Stimulated activated naive CD4-positive, alpha-beta T cell treated with Interleukin-2 at 50 U/mL for 16 hours (primary cell): ENCODE results near the gene RIMKLB.
"Not testable (repeated sequence)": the region's sequence is repeated elsewhere in the genome, so short reads cannot be mapped to it uniquely, and the experiment has no call there.

Experiments used
- DNase-seq: peaks from one replicate; lab custom pipeline; 2025; lab: John Stamatoyannopoulos, UW

RIMKLB gene

DNA sequence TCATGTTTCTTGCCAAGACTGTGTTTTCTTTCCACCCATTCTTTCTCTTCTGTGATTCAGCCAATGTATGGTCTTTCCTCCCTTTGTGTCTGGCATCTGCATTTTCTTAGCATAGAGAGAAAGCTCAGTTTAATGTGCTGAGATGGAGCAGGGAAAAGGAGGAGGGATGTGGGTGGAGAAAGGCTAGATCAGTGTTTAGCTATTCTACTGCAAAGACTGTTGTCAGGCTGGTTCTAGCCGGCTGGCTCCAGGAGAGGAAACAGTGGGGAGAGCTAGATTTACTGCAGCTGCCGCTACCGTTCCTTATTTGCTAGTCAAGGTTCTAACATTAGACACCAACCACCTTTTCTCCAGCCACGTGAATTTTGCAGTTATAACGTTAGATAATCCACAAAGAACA, 5.2 kb upstream of the RIMKLB start:
- DNase-seq, result no peak

- DNase-seq, result no peak
These were observed 2.7 kb upstream of the RIMKLB start for GRCh38 chr12:8695116-8695515.

DNA sequence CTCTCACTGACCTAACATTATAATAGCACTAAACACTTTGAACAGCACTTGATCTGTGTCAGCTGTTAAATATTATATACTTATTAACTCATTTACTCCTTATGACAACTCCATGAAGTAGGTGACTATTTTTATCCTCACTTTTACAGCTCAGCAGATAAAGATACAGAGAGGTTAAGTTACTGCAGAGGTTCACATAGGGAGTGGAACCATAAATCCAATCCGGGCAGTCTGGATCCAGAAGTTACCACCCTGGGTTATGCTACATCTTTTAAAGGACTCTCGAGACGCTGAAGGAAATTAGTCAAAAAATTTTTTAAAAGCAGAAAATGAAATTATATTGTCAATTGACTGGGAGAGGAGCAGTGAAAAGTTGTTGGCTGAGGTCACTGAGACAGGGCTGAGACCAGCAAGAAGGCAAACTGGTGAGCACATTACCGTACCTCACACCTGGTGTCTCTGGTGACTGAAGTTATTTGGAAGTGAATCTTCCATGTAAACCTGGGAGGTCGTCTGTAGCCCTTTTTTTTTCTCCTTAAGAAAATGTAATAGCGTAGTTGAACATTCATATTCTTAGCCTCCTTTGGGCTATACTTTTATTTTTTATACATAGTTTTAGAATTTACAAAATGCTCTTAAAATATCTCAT, 1.2 kb upstream of the RIMKLB start:
- DNase-seq, result no peak

DNA sequence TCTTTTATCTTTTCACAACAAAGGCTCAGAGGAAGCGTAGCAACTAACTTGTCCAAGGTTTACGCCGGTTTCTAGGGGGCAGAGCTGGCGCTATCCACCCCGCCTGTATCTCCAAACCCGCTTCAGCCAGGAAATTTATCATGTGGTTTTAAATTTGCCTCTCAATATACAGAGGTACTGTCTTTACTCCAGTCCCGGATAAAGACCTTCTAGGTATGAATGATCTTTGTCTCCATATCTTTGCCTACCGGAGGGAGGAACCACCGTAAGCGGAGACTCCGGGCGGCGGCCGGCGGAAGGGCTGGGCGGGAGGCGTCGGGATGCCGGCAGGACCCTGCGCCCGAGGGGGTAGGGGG, 693 bp upstream of the RIMKLB start:
- no peak for DNase-seq

DNA sequence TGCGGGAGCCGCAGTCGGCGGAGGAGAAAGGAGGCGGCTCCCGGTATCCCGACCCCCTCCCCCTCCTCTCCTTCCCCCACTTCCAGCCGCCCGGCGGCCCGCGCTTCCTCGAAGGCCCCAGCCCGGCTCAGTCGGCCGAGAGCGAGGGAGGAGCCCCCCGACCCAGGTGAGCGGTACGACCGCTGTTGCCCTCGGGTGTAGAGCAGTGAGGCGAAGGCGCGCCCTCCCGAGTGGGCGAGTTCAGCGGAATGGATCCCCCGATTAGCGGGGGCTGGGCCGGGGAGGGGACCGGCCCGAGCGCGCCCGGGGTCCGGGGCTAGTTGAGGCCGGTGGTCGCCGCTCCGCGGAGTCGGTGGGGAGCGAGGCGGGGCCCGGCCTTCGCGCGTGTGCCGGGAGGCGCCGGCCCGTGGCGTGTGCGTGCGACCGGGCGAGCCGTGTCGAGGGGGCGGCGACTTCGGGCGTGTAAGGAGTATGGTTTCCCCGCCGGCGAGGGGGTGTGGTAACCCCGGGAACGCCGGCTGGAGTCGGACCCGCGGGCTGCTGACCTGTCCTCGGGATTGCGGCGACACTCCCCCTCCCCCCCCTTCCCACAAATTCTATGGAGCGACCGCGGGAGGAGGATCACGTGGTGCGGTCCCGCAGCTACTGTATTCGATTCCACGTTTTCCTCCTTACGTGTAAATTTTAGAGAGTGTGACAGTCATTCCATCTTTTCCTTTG, 501 bp downstream of the RIMKLB start:
- DNase-seq, result peak; percentile 47

DNA sequence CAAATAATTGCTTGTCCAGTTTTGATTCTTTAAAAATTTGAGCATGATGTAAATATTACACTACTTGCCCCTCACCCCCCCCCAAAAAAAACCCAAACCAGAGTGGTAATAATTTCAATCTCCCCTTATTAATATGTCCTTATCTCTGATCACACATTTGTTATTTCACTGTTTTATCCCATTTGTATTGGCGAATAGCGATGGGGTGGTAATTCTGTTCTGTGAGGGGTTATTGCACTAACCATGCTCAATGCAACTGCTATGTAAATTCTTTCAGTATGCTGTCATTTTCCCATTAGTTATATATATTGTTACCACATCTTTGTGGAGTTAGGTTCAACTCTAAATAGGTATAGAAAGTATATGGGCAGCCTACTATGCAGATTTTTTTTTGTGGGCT, 1.1 kb downstream of the RIMKLB start:
- no peak for DNase-seq

- DNase-seq, result no peak
These were observed 1.9 kb downstream of the RIMKLB start for GRCh38 chr12:8699714-8700113.

DNA sequence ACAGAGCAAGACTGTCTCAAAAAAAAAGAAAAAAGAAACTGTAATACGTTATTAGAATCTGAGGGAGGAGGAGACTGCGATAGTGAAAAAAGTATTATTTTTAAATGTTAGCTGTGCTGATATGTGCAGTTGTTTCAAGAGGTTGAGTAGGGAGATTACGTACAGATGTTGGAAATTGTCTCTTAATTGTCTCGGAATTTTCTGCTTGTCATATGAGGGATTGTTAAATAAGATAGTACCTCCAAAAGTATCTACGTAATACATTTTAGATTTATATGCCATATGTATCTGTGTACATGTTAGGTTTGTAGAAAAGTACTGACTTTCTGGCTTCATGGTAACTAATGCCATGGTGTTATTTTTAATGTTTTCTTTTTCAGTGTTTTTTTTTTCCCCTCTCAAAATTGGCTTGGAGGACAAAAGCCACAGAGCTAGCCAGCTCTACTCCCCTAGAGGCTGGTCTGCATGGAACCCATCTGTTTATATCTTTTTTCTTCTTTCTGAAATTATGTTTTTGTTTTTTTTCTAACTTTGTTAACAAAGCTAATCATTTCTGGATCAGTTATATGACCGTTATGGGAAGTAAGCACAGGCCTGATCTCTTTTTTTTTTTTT, 3.4 kb downstream of the RIMKLB start:
- DNase-seq, result no peak

DNA sequence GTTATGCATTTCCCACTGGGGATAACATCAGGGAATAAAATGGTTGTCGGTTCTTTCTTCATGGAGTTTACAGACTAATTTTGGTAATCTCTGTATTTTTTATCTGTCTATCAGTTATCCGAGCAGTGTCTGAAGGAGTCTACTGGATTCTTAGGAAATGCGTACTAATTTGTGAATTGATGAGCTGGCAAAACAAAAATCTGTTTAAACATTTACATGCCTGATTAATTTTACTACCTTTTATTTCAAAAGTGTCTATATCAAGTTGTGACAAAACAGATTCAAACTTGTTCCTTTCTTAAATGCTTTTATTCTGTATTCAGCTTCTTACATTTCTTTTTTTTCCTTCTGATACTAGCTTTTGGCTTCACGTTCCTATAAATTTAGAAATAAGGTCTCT, 4.4 kb downstream of the RIMKLB start:
- no peak for DNase-seq

GRCh38 chr12:8709124-8709830, 11.5 kb downstream of the RIMKLB start:
- no peak for DNase-seq

GRCh38 chr12:8712572-8712971, 14.8 kb downstream of the RIMKLB start:
- DNase-seq, result no peak

DNA sequence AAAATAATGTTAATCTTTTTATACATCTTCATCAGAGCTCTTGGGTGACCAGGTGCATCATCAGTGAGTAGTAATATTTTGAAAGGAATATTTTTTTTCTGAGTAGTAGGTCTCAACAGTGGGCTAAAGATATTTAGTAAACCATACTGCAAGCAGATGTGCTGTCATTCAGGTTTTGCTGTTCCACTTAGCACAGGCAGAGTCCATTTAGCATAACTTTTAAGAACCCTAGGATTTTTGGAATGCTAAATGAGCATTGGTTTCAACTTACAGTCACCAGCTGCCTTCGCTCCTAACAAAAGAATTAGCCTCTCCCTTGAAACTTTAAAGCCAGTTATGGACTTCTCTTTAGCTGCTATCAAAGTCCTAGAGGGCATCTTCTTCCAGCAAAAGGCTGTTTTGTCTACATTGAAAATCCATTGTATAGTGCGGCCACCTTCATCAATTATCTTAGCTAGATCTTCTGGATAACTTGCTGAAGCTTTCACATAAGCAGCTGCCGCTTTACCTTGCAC, 24.6 kb downstream of the RIMKLB start:
- no peak for DNase-seq

GRCh38 chr12:8734873-8735381, 37.1 kb downstream of the RIMKLB start:
- no peak for DNase-seq

- DNase-seq, result no peak
These were observed 44.7 kb downstream of the RIMKLB start for GRCh38 chr12:8742501-8742900.

- not testable (repeated sequence) for DNase-seq
These were observed 45.3 kb downstream of the RIMKLB start for GRCh38 chr12:8743121-8743520.

DNA sequence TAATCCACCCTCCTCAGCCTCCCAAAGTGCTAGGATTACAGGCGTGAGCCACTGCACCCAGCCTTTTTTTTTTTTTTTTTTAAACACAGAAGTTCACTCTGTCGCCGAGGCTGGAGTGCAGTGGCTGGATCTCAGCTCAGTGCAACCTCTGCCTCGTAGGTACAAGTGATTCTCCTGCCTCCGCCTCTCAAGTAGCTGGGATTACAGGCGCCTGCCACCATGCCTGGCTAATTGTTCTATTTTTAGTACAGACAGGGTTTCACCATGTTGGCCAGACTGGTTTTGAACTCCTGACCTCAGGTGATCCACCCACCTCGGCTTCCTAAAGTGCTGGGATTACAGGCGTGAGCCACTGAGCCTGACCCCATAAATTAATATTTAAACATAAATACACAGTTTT, 47.8 kb downstream of the RIMKLB start:
- DNase-seq, result not testable (repeated sequence)

DNA sequence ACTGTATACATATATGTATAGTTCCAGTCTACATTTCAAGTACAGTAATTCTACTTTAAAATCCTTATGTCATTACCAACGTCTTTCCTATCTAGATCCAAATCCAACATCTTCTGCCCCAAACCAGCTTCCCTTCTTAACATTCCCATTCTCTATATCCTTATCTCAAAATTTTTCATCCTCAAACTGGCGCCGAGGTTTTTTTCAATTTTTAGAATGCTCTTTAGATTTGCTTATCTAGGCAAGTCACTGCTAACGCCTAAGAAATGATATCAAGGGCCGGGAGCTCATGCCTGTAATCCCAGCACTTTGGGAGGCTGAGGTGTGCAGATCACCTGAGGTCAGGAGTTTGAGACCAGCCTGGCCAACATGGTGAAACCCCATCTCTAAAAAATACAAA, 48.3 kb downstream of the RIMKLB start:
- no peak for DNase-seq

DNA sequence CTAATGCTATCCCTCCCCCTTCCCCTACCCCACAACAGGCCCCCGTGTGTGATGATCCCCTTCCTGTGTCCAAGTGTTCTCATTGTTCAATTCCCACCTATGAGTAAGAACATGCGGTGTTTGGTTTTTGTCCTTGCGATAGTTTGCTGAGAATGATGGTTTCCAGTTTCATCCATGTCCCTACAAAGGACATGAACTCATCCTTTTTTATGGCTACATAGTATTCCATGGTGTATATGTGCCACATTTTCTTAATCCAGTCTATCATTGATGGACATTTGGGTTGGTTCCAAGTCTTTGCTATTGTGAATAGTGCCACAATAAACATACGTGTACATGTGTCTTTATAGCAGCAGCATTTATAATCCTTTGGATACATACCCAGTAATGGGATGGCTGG, 62.3 kb downstream of the RIMKLB start:
- not testable (repeated sequence) for DNase-seq

DNA sequence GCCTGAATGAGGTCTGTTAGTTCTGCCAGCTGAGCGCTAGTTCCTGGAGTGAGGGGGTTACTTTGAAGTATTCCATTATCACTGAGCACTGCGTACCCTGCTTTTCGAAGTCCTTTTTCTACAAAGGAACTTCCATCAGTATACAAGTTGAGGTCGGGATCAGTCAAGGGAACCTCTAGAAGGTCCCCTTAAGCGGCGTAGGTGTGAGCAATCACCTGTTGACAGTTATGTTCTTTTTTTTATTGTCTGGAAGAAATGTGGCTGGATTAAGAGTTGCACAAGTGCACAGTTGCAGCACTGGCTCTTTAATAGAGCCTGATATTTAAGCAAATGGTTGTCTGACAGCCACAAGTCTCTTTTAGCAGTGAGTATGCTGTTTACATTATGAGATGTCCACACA, 64.9 kb downstream of the RIMKLB start:
- not testable (repeated sequence) for DNase-seq

DNA sequence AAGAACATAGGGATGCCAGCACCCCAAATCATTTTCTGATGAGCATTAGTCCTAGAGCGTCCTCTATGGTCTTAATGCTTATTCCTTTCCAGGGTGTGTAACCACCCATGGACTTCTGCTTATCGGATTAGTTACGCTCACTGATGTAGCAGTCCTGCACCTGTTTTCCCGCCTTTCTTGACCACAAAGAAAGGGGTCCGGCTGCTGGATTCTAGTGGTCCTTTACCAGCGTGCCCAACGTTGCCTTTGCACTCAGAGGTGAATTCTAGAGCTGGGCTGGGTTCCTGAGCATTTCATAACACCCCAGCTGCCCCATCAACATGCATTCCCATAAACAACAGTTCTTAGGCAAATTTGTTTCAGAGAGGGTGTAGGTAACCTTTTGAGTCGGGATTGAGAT, 68.3 kb downstream of the RIMKLB start:
- DNase-seq, result not testable (repeated sequence)

DNA sequence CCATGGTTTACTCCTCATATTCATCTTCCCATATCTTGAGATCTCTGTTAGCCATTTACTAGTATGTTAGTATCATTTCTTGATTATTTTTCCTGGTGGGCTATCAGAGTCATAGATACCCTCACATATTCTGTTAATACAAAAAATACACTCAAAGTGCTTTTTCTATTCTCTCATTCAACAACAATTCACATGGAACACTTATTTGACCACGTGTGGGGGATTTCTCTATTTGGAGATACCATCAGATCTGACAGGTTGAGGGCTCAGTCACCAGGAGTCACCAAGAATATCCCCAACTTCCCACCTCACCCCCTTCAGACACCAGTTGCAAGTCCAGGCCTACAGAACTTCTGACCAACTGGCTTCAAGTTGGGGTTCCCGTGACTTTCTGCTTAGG, 72.7 kb downstream of the RIMKLB start:
- no peak for DNase-seq

GRCh38 chr12:8771072-8771471, 73.3 kb downstream of the RIMKLB start:
- no peak for DNase-seq
